Measurements from ENCODE around the gene FAM89B. TPM values are rescaled to one million over a fixed set of nuclear protein-coding genes. Genes with fewer than 3 reads are reported as not detected.

The FAM89B gene
- total RNA-seq, 1 experiment from 2014 or later = 67.9 TPM

Other genes starting within 250 kb of the FAM89B start
- gene DPF2, start 238.7 kb upstream of the FAM89B start, total RNA-seq (2014; rRNA removed) = 32.1 and 41.6 TPM in 2 replicates
- gene TIGD3, start 217.8 kb upstream of the FAM89B start, total RNA-seq (2014; rRNA removed) = 0.26 and 0.29 TPM in 2 replicates
- gene SLC25A45, start 189.9 kb upstream of the FAM89B start, total RNA-seq (2014; rRNA removed) = 1.4 and 2.3 TPM in 2 replicates
- 40.7 and 58.7 TPM in 2 replicates for gene FRMD8, start 185.9 kb upstream of the FAM89B start, total RNA-seq (2014; rRNA removed)
- 29.4 and 37.8 TPM in 2 replicates for gene NEAT1, start 149.7 kb upstream of the FAM89B start, total RNA-seq (2014; rRNA removed)
- gene MALAT1, start 73.5 kb upstream of the FAM89B start, total RNA-seq (2014; rRNA removed) = 1,575 and 2,461 TPM in 2 replicates
- gene SCYL1, start 47.5 kb upstream of the FAM89B start, total RNA-seq (2014; rRNA removed) = 104 and 113 TPM in 2 replicates
- 17.1 and 27.3 TPM in 2 replicates for gene LTBP3, start 14.2 kb upstream of the FAM89B start, total RNA-seq (2014; rRNA removed)
- 50.4 and 57.8 TPM in 2 replicates for gene ZNRD2, start 2.1 kb upstream of the FAM89B start, total RNA-seq (2014; rRNA removed)
- gene EHBP1L1, start 3.5 kb downstream of the FAM89B start, total RNA-seq (2014; rRNA removed) = 44.0 and 49.1 TPM in 2 replicates
- 0.11 TPM in 1 of 2 replicates, not detected in the other for gene KCNK7, start 23.3 kb downstream of the FAM89B start, total RNA-seq (2014; rRNA removed)
- gene MAP3K11, start 41.7 kb downstream of the FAM89B start, total RNA-seq (2014; rRNA removed) = 33.6 and 35.3 TPM in 2 replicates
- 31.4 and 31.7 TPM in 2 replicates for gene PCNX3, start 43.2 kb downstream of the FAM89B start, total RNA-seq (2014; rRNA removed)
- gene SIPA1, start 65.6 kb downstream of the FAM89B start, total RNA-seq (2014; rRNA removed) = 26.1 and 32.3 TPM in 2 replicates
- 26.5 and 34.0 TPM in 2 replicates for gene RELA, start 90.4 kb downstream of the FAM89B start, total RNA-seq (2014; rRNA removed)
- 43.1 and 47.6 TPM in 2 replicates for gene KAT5, start 139.7 kb downstream of the FAM89B start, total RNA-seq (2014; rRNA removed)
- gene RNASEH2C, start 148.3 kb downstream of the FAM89B start, total RNA-seq (2014; rRNA removed) = 76.4 and 87.5 TPM in 2 replicates
- 12.8 and 14.1 TPM in 2 replicates for gene AP5B1, start 208.4 kb downstream of the FAM89B start, total RNA-seq (2014; rRNA removed)
- not detected in 2 replicates for gene OVOL1, start 214.5 kb downstream of the FAM89B start, total RNA-seq (2014; rRNA removed)

Data from LHCN-M2 (cell line).